H1 (cell line): ENCODE data around the gene HINT2. TPM values are rescaled to one million over a fixed set of nuclear protein-coding genes. Genes with fewer than 3 reads are reported as not detected.

Source experiments
- ASH2L ChIP-seq: fragments of 200-600, 300-600 bp; sonication (generic); IDR thresholded peaks from one replicate; pipeline ENCODE4 v1.7.1; 2017; ENCODE audit warnings: low read length
- BACH1 ChIP-seq: IDR thresholded peaks from 2 replicates; pipeline ENCODE4 v1.6.1; 2012; ENCODE audit warnings: low read length, improper control_type of control experiment
- EGR1 ChIP-seq: IDR thresholded peaks from 2 replicates; pipeline ENCODE4 v1.6.1; 2011; ENCODE audit warnings: low read depth, low read length, borderline replicate concordance
- KDM4A ChIP-seq: IDR thresholded peaks from one replicate; pipeline ENCODE4 v1.7.1; 2012; ENCODE audit warnings: low read depth, mild to moderate bottlenecking, moderate library complexity, low read length, inconsistent platforms; ENCODE audit not compliant: severe bottlenecking
- PHF8 ChIP-seq: fragments of 200-600 bp; sonication (generic); conservative IDR thresholded peaks from 2 replicates; pipeline ENCODE4 v1.7.1; 2012; ENCODE audit warnings: low read depth, mild to moderate bottlenecking, inconsistent platforms, low read length, moderate library complexity
- POLR2A ChIP-seq, 2 experiments: IDR thresholded peaks; 1 replicate in 1 of 2; 2 replicates in 1 of 2; pipeline ENCODE4 v1.6.1; 2011; ENCODE audit warnings: low read depth in 2 of 2, low read length in 2 of 2, mild to moderate bottlenecking in 2 of 2; ENCODE audit errors: control extremely low read depth in 1 of 2
- POU5F1 ChIP-seq: IDR thresholded peaks from 2 replicates; pipeline ENCODE4 v1.6.1; 2011; ENCODE audit warnings: low read depth, mild to moderate bottlenecking, low read length, moderate library complexity
- RNF2 ChIP-seq: fragments of 200-900, 300-1000 bp; sonication (generic); IDR thresholded peaks from 2 replicates; pipeline ENCODE4 v1.7.1; 2016; ENCODE audit warnings: borderline replicate concordance, low read depth, mild to moderate bottlenecking, antibody characterized with exemption, low read length; ENCODE audit not compliant: poor library complexity, severe bottlenecking; ENCODE audit errors: missing control alignments
- SIN3A ChIP-seq, 2 experiments: IDR thresholded peaks in 1 of 2; conservative IDR thresholded peaks in 1 of 2; 2 replicates each; pipeline ENCODE4 v1.6.1; 2011 to 2012; ENCODE audit warnings: low read length in 2 of 2, improper control_type of control experiment in 1 of 2, low read depth in 1 of 2, mild to moderate bottlenecking in 1 of 2
- SIX5 ChIP-seq: IDR thresholded peaks from 2 replicates; pipeline ENCODE4 v1.6.1; 2011; ENCODE audit warnings: mild to moderate bottlenecking, low read depth, low read length
- SUZ12 ChIP-seq: fragments of 200-600 bp; sonication (generic); IDR thresholded peaks from 2 replicates; pipeline ENCODE4 v1.6.1; 2012; ENCODE audit warnings: mild to moderate bottlenecking, inconsistent platforms, low read length, moderate library complexity, mixed read lengths
- TAF1 ChIP-seq: IDR thresholded peaks from 2 replicates; pipeline ENCODE4 v1.6.1; 2011; ENCODE audit warnings: mild to moderate bottlenecking, low read depth, low read length
- TCF12 ChIP-seq: IDR thresholded peaks from 2 replicates; pipeline ENCODE4 v1.6.1; 2011; ENCODE audit warnings: low read depth, mild to moderate bottlenecking, low read length
- polyA plus RNA-seq, 7 experiments: library from polyadenylated mRNA; depleted of rRNA in 3 of 7; stranded (reverse) in 5 of 7; unstranded in 2 of 7; fragments of >200 nt in 5 of 7; fragments of 200-250 nt in 2 of 7; gene quantifications; 1 replicate in 5 of 7; 2 replicates in 1 of 7; 4 replicates in 1 of 7; pipeline versions ENCODE4 v1.2.1 to v1.2.3, GENCODE V29; 2011 to 2013; ENCODE audit warnings: missing spikeins in 2 of 7, mixed read lengths in 2 of 7
- total RNA-seq: library from RNA; stranded (reverse); fragmentation: NEBNext Ultra II Directional; extraction: Animal tissue kit (Norgen Biotek cat#: 25700); gene quantifications from 2 replicates; pipeline ENCODE4 v1.2.1, GENCODE V29; 2021
- TF ChIP-seq, protein P1 (sequence below), 3 experiments: IDR thresholded peaks; 1 replicate in 2 of 3; 2 replicates in 1 of 3; pipeline versions ENCODE4 v1.5.1 to v1.6.1; 2011; ENCODE audit warnings: low read length in 3 of 3, mild to moderate bottlenecking in 3 of 3, inconsistent platforms in 2 of 3, low read depth in 1 of 3, moderate library complexity in 1 of 3; ENCODE audit not compliant: insufficient read depth in 1 of 3; ENCODE audit errors: control extremely low read depth in 1 of 3
- TF ChIP-seq, protein P2 (sequence below): IDR thresholded peaks from 2 replicates; pipeline ENCODE4 v1.6.1; 2012; ENCODE audit warnings: low read length, inconsistent platforms
- TF ChIP-seq, protein P3 (sequence below): IDR thresholded peaks from 2 replicates; pipeline ENCODE4 v1.6.1; 2012; ENCODE audit warnings: inconsistent platforms

HINT2 gene
- total and polyA plus RNA-seq, 2 of the 8 experiments (the other 6 are each of a cell fraction or from before 2014, with no cell fraction given) = 32.1 to 51.2 TPM

DNA sequence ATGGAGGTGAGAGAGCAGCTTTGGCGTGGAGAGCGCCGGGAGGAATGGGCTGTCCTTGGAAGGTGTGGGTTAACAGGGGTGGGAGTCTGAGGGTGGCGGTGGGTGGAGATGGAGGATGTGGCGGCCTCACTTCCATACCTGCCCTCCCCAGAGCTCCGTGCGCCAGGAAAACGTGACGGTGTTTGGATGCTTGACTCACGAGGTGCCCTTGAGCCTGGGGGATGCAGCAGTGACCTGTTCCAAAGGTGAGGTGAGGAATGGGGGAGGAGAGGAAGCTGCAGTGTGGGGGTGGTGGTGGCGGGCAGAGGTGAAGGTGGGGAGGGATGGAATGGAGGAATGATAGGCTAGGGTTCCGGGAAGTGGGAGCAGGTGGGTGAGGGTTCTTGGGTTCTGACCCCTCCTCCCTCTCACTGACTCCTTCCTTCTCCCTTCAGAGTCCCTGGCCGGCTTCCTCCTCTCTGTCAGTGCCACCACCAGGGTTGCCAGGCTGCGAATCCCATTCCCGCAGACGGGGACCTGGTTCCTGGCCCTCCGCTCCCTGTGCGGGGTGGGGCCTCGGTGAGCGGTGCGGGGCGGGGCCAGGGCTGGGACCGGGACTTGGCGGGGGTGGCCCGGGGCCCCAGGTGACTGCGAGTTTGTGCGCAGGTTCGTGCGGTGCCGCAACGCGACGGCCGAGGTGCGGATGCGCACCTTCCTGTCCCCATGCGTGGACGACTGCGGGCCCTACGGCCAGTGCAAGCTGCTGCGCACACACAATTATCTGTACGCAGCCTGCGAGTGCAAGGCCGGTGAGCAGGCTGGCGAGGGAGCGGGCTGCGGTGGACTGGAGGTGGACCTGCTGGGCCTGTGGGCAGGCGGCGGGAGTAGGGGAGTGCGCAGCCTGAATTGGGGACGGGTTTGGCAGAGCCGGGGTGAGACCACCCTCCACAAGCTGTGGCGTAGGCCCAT lies 31.3 kb upstream of the HINT2 start (continued):
- TF ChIP-seq, protein P1, sequence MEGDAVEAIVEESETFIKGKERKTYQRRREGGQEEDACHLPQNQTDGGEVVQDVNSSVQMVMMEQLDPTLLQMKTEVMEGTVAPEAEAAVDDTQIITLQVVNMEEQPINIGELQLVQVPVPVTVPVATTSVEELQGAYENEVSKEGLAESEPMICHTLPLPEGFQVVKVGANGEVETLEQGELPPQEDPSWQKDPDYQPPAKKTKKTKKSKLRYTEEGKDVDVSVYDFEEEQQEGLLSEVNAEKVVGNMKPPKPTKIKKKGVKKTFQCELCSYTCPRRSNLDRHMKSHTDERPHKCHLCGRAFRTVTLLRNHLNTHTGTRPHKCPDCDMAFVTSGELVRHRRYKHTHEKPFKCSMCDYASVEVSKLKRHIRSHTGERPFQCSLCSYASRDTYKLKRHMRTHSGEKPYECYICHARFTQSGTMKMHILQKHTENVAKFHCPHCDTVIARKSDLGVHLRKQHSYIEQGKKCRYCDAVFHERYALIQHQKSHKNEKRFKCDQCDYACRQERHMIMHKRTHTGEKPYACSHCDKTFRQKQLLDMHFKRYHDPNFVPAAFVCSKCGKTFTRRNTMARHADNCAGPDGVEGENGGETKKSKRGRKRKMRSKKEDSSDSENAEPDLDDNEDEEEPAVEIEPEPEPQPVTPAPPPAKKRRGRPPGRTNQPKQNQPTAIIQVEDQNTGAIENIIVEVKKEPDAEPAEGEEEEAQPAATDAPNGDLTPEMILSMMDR (IDR thresholded peaks at IDR 0.05; ENCODE audit: control extremely low read depth in 1 of 3, insufficient read depth in 1 of 3, low read depth in 1 of 3, low read length in 3 of 3) = no peak
- TF ChIP-seq TAF1 (peak; percentile 62; the same call in 1 of the 2 replicates), POU5F1 (no peak), SUZ12 (no peak; the same call in 1 of the 2 replicates), EGR1 (peak; percentile 63; the same call in 1 of the 2 replicates), SIX5 (no peak), POLR2A (IDR thresholded peaks at IDR 0.05; ENCODE audit: control extremely low read depth in 1 of 2, low read depth in 2 of 2, low read length in 2 of 2) (peak in 1 of 2 experiments; percentile 49; a peak in 1 of 3 replicates), SIN3A (conservative IDR thresholded peaks at IDR 0.05 in 1 of 2, IDR thresholded peaks at IDR 0.05 in 1 of 2; ENCODE audit: low read depth in 1 of 2, low read length in 2 of 2) (0 out of 4 replicates have a peak, but pooled peaks have one; percentile 15 to 23), KDM4A (peak; percentile 76), BACH1 (no peak), PHF8 (0 out of 2 replicates have a peak, but pooled peaks have one; percentile 47), ASH2L (peak; percentile 72), RNF2 (peak; percentile 28), TCF12 (no peak)
- TF ChIP-seq, protein P2, sequence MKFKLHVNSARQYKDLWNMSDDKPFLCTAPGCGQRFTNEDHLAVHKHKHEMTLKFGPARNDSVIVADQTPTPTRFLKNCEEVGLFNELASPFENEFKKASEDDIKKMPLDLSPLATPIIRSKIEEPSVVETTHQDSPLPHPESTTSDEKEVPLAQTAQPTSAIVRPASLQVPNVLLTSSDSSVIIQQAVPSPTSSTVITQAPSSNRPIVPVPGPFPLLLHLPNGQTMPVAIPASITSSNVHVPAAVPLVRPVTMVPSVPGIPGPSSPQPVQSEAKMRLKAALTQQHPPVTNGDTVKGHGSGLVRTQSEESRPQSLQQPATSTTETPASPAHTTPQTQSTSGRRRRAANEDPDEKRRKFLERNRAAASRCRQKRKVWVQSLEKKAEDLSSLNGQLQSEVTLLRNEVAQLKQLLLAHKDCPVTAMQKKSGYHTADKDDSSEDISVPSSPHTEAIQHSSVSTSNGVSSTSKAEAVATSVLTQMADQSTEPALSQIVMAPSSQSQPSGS = no peak
- TF ChIP-seq, protein P3, sequence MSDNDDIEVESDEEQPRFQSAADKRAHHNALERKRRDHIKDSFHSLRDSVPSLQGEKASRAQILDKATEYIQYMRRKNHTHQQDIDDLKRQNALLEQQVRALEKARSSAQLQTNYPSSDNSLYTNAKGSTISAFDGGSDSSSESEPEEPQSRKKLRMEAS = peak; percentile 74
- TF ChIP-seq, all 59 proteins: peak for 12
